Stimulated activated effector memory CD8-positive, alpha-beta T cell treated with anti-CD3 and anti-CD28 coated beads, Interleukin-12 subunit alpha, Interleukin-12 subunit beta, amount 100 ng/mL, for 72 hours (primary cell): Measurements from ENCODE around the gene MRTFA.
"Not testable (repeated sequence)": the region's sequence is repeated elsewhere in the genome, so short reads cannot be mapped to it uniquely, and the experiment has no call there.

Experiments
- ATAC-seq: fragments of 150-1000 bp; cut with Tn5 transposase; 2 replicates; pipeline ENCODE4 v1.10.0; 2021
- DNase-seq, 2 donors: peaks; one replicate each; pipeline ENCODE4 v3.0.0; 2021 to 2022; ENCODE audit warnings: low spot score in 2 of 2
- H3K27ac Mint-ChIP-seq: one replicate; pipeline ENCODE4 v1.8.0; 2022; ENCODE audit warnings: mild to moderate bottlenecking, mixed read lengths
- H3K36me3 Mint-ChIP-seq: one replicate; pipeline ENCODE4 v1.8.0; 2022; ENCODE audit warnings: mild to moderate bottlenecking, mixed read lengths
- H3K4me1 Mint-ChIP-seq: one replicate; pipeline ENCODE4 v1.8.0; 2022; ENCODE audit warnings: mixed read lengths
- H3K4me3 Mint-ChIP-seq: one replicate; pipeline ENCODE4 v1.8.0; 2022; ENCODE audit warnings: mild to moderate bottlenecking, mixed read lengths
- H3K9me3 Mint-ChIP-seq: one replicate; pipeline ENCODE4 v1.8.0; 2022; ENCODE audit warnings: mixed read lengths

MRTFA gene

DNA sequence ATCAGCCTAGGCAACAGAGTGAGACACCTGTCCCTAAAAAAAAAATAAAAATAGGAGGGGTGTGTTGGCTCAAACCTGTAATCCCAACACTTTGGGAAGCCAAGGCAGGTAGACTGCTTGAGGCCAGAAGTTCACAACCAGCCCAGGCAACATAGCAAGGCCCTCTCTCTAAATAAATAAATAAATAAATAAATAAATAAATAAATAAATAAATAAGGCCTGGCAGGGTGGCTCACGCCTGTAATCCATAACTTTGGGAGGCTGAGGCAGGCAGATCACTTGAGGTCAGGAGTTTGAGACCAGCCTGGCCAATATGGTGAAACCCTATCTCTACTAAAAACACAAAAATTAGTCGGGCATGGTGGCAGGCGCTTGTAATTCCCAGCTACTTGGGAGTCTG is 11.2 kb downstream of the MRTFA start:
- H3K36me3 Mint-ChIP-seq, DNase-seq, H3K9me3 Mint-ChIP-seq, H3K4me3 Mint-ChIP-seq, H3K27ac Mint-ChIP-seq, ATAC-seq: not testable (repeated sequence)
- peaks cover 47% of the 10 kb centered on the region for H3K4me1 Mint-ChIP-seq

DNA sequence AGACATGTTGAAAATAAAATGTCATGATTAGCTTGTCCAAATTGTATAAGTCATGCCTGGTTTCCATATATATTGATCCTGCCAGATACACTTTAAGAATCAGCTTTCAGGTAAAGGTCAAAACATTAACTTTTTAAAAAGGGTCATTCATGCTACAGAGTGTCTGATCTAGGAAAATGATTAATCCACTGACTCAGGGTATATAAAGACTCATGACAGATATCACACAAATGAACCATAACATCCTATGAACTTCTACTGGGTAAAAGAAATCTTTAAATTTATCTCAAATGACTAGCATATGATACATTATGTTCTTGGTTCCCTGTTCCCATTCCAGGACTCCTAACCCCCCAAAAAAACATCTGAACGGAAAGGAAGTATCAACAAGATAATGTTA is 11.7 kb downstream of the MRTFA start:
- no peaks in the 10 kb centered on the region for H3K36me3 Mint-ChIP-seq
- H3K9me3 Mint-ChIP-seq, result peaks cover 6% of the 10 kb centered on the region
- DNase-seq (no peak), ATAC-seq (peak; percentile 62)
- peaks cover 47% of the 10 kb centered on the region for H3K4me1 Mint-ChIP-seq
- no peak overlapping the region for H3K27ac Mint-ChIP-seq
- no peak overlapping the region for H3K4me3 Mint-ChIP-seq

DNA sequence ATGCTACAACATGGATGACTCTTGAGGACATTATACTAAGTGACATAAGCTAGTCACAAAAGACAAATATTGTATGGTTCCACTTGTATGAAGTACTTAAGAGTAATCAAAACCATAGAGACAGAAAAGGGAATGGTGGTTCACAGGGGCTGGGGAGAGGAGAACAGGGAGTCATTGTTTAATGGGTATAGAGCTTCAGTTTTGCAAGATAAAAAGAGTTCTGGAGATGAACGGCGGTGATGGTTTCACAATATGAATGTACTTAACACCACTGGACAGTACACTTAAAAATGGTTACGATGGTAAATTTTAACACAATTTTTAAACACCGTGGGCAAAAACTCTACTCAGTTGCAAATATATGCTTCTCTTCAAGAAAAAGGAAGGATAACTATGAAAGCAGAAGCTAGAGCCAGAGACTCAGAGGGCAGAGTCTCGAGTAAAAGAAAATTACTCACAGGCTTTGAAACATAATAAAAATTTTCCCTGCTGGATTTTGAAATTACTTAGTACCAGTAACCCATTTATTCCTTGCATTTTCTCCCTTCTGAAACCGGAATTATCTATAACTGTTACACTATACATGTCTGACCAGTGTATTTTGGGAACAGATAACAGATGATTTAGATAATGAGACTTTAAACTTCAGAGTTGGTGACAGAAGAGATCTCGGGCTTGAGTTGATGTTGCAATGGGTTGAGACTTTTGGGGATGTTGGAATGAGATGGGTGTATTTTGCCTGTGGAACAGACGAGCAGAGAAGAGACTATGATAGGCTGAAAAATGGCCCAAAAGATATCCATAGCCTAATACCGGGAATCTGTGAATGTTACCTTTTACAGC is 15.0 kb downstream of the MRTFA start:
- H3K4me1 Mint-ChIP-seq, result peaks cover 28% of the 10 kb centered on the region
- no peak overlapping the region for H3K27ac Mint-ChIP-seq
- H3K9me3 Mint-ChIP-seq, result peaks cover 6% of the 10 kb centered on the region
- DNase-seq (no peak), ATAC-seq (no peak)
- no peaks in the 10 kb centered on the region for H3K36me3 Mint-ChIP-seq
- H3K4me3 Mint-ChIP-seq, result no peak overlapping the region

DNA sequence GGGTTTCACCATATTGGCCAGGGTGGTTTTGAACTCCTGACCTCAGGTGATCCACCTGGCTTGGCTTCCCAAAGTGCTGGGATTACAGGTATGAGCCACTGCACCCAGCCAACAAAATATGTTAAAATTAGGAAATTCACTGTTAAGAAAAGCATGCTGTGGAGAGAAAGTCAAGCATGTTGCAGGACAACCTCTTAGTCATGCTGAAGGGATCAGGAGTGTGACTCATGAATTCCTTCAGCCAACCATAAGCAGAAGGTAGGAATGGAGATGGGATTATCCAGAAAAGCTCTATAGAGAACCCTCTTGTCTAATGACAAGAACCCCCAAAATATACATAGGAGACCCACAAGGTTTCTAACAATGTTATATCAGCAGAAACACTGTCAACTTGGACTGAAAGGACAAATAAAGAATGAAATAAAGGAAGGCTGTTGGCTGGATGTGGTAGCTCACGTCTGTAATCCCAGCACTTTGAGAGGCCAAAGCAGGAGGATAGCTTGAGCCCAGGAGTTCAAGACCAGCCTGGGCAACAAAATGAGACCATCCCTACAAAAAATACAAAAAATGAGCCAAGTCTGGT is 16.0 kb downstream of the MRTFA start:
- Mint-ChIP-seq H3K36me3 (no peaks in the 10 kb centered on the region), H3K4me3 (no peak overlapping the region), H3K9me3 (peaks cover 6% of the 10 kb centered on the region), H3K4me1 (peaks cover 30% of the 10 kb centered on the region), H3K27ac (no peak overlapping the region)
- no peak for DNase-seq
- no peak for ATAC-seq

DNA sequence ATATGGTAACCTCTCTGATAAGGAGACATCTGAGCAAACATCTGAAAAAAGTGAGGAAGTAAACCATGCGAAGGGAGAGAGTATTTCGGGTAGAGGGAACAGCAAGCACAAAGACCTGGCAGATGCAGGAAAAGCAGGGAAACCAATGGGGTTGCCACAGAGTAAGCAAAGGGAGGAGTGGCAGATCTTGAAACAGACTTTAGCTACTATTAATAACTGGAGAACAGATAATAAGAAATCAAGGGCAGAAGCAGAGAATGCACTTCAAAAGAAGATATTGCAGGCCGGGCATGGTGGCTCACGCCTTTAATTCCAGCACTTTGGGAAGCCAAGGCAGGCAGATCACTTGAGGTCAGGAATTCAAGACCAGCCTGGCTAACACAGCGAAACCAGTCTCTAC is 18.1 kb downstream of the MRTFA start:
- H3K9me3 Mint-ChIP-seq, result peaks cover 6% of the 10 kb centered on the region
- H3K4me1 Mint-ChIP-seq, result peaks cover 30% of the 10 kb centered on the region
- no peaks in the 10 kb centered on the region for H3K36me3 Mint-ChIP-seq
- H3K4me3 Mint-ChIP-seq, result no peak overlapping the region
- DNase-seq (no peak), ATAC-seq (no peak)
- H3K27ac Mint-ChIP-seq, result no peak overlapping the region

DNA sequence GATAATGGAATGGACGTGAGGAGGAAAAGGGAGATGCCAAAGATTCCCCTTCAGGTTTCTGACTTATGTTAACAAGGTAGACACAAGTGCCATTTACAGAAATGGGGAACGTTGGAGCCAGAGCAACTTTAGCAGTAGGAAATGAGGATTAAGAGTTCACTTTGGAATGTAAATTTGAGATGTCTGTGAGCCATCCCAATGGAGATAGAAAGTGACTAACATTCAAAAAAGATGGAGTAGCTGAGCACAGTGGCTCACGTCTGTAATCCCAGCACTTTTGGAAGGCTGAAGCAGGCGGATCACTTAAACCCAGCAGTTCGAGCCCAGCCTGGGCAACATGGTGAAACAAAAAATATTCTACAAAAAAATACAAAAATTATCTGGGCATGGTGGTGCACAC is 19.9 kb downstream of the MRTFA start:
- peaks cover 41% of the 10 kb centered on the region for H3K4me1 Mint-ChIP-seq
- H3K36me3 Mint-ChIP-seq, result no peaks in the 10 kb centered on the region
- H3K4me3 Mint-ChIP-seq, result no peak overlapping the region
- peaks cover 3% of the 10 kb centered on the region for H3K9me3 Mint-ChIP-seq
- DNase-seq (no peak), ATAC-seq (no peak)
- H3K27ac Mint-ChIP-seq, result no peak overlapping the region

DNA sequence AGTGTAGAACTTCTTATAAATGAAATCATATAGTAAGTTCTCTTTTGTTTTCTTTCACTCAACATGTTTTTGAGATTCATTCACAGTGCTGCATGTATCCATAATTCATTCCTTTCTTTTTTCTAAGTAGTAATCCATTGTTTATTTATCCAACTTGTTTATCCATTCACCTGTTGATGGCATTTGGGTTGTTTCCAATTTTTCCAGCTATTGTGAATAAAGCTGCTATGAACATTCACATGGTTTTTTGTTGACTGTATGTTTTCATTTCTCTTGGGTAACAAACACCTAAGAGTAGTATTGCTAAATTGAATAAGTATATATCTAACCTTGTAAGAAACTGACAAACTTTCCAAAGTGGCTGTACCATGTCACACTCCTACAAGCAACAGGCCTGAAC is 23.5 kb downstream of the MRTFA start:
- Mint-ChIP-seq H3K4me1 (peaks cover 42% of the 10 kb centered on the region), H3K9me3 (no peaks in the 10 kb centered on the region), H3K36me3 (no peaks in the 10 kb centered on the region), H3K27ac (no peak overlapping the region), H3K4me3 (no peak overlapping the region)
- ATAC-seq (no peak), DNase-seq (no peak)

DNA sequence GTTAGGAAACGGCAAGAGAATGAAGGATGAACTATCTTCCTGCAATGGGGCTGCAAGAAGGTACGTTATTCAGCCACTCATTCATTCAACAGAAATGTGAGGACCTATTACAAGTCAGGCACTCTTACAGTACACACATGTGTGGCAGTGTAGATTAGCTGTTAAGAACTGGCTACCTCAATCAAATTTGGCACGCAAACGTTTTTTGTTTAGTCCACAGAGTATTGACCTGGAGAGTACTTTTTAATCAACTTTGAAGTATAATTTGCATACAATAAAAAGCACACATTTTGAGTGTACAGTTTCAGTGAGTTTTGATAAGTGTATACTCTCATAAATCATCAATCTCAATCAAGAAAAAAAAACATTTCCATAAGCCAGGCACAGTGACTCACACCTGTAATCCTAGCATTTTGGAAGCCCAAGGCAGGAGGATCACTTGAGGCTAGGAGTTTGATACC is 24.2 kb downstream of the MRTFA start:
- H3K36me3 Mint-ChIP-seq, result no peaks in the 10 kb centered on the region
- H3K27ac Mint-ChIP-seq, result no peak overlapping the region
- no peak for DNase-seq
- H3K9me3 Mint-ChIP-seq, result no peaks in the 10 kb centered on the region
- peaks cover 42% of the 10 kb centered on the region for H3K4me1 Mint-ChIP-seq
- H3K4me3 Mint-ChIP-seq, result no peak overlapping the region
- ATAC-seq, result no peak

DNA sequence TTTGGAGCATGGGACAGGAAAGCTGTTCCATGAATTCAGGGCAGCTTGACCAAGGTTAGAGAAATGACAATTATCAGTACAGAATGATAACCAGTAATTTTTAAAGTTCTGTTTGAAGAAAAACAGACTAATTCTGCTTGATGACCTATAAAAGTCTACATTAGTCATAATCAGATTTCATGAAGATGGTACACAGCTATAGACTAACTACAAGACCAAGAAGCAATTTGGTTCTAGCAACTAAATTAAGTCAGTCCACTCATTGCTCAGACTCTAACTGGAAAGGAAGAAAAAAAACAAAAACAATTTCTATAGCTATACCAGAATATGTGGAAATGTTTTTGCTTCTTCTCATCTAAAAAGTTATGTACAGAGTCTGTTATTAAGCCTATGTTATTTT is 24.9 kb downstream of the MRTFA start:
- Mint-ChIP-seq H3K36me3 (no peaks in the 10 kb centered on the region), H3K9me3 (no peaks in the 10 kb centered on the region), H3K4me3 (no peak overlapping the region), H3K27ac (no peak overlapping the region), H3K4me1 (peaks cover 41% of the 10 kb centered on the region)
- ATAC-seq, result peak; percentile 76
- DNase-seq, result no peak

DNA sequence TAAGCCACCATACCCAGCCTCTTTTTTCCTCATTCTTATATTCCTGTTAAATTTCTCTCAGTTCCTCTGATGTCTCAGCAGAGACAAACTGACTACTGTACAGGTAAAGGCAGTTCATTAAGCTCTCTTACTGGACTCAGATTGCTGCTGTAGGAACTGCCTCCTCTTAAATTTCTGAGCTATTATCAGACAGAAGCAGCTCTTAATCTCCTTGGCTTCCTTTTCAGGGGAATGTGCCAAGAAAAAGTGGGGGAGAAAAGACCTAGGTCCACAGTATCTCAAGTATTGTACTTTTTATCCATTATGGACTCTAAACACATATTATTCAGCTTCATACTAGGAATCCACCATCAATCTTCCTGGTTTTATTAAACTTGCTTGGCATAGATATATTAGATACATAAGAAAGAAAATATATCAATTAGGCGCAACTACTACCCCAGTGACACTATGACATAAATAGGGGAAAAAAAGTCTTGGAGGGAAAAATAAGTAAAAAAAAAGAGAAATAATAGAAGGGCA is 26.1 kb downstream of the MRTFA start:
- H3K4me3 Mint-ChIP-seq, result no peak overlapping the region
- H3K4me1 Mint-ChIP-seq, result peaks cover 44% of the 10 kb centered on the region
- no peak overlapping the region for H3K27ac Mint-ChIP-seq
- H3K36me3 Mint-ChIP-seq, result no peaks in the 10 kb centered on the region
- ATAC-seq (no peak), DNase-seq (no peak)
- no peaks in the 10 kb centered on the region for H3K9me3 Mint-ChIP-seq

DNA sequence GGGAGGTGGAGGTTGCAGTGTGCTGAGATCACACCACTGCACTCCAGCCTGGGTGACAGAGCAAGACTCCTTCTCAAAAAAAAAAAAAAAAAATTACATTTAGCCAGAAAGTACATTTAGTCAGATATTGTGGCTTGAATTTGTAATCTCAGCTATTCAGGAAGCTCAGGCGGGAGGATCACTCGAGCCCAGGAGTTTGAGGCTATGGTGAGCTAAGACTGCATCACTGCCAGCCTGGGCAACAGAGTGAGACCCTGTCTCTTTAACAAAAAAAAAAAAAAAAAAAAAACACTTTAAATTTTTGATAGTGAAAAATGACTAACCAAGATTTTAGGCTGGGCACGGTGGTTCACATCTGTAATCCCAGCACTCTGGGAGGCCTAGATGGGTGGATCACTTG is 27.3 kb downstream of the MRTFA start:
- H3K4me1 Mint-ChIP-seq, result peaks cover 53% of the 10 kb centered on the region
- H3K4me3 Mint-ChIP-seq, result no peak overlapping the region
- ATAC-seq, result no peak
- H3K27ac Mint-ChIP-seq, result no peak overlapping the region
- no peaks in the 10 kb centered on the region for H3K36me3 Mint-ChIP-seq
- no peaks in the 10 kb centered on the region for H3K9me3 Mint-ChIP-seq
- DNase-seq, result no peak

DNA sequence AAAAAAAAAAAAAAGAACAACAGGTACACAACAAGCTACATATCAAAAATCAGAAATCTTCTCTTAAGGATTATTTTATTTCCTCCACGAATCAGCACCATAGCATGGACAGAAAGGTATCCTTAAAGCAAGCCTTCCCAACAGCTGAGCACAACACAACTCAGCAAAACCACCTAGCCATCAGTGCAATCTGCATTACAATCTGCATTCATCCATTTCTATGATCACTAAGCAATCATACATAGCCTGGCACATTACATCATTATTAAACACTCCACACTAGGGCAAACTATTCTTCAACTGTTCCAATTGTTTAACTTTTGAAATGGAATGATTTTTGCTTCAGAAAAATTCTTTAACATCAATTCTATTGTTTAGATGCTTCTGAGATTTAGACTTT is 29.0 kb downstream of the MRTFA start:
- DNase-seq (no peak), ATAC-seq (no peak)
- no peak overlapping the region for H3K27ac Mint-ChIP-seq
- H3K9me3 Mint-ChIP-seq, result no peaks in the 10 kb centered on the region
- H3K4me3 Mint-ChIP-seq, result no peak overlapping the region
- peaks cover 56% of the 10 kb centered on the region for H3K4me1 Mint-ChIP-seq
- H3K36me3 Mint-ChIP-seq, result no peaks in the 10 kb centered on the region

DNA sequence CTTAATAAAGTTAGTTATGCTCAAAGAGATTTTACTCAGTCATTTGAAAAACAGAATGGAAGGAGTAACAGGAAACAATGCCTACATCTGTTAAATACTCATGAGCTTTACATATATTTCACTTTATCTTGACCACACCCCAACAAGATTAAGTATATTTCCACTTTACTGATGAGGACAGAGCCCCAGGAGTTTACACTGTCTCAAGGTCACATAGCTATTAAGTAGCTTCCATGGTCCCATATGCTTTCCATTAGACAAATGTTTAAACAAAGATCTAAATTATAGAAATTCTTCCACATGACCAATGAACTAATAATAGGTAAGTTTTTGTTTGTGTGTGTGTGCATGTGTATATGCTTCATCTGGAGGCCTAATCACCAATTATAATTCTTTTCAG is 30.2 kb downstream of the MRTFA start:
- H3K4me1 Mint-ChIP-seq, result peaks cover 53% of the 10 kb centered on the region
- no peaks in the 10 kb centered on the region for H3K9me3 Mint-ChIP-seq
- no peaks in the 10 kb centered on the region for H3K36me3 Mint-ChIP-seq
- H3K4me3 Mint-ChIP-seq, result no peak overlapping the region
- H3K27ac Mint-ChIP-seq, result no peak overlapping the region
- DNase-seq, result no peak
- ATAC-seq, result no peak

DNA sequence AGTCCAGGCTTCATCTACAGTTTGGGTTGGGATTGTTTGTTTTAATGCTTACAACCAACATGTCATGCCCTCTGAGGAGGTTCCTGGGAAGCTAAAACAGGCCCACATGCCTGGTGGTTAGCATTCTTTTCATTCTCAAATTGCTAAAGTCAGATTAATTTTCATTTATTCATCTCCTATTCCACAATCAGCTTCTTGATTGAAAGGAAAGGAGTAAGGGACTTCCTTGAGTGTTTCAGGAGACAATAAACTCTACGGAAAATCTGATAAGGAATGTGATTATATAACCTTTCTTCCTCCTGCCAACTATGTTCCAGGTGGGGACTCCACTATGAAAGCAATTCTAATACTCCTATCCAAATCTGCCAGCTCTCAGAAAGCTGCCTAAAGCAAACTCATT is 30.8 kb downstream of the MRTFA start:
- ATAC-seq, result no peak
- no peaks in the 10 kb centered on the region for H3K36me3 Mint-ChIP-seq
- no peaks in the 10 kb centered on the region for H3K9me3 Mint-ChIP-seq
- H3K4me1 Mint-ChIP-seq, result peaks cover 53% of the 10 kb centered on the region
- no peak for DNase-seq
- no peak overlapping the region for H3K27ac Mint-ChIP-seq
- H3K4me3 Mint-ChIP-seq, result no peak overlapping the region

DNA sequence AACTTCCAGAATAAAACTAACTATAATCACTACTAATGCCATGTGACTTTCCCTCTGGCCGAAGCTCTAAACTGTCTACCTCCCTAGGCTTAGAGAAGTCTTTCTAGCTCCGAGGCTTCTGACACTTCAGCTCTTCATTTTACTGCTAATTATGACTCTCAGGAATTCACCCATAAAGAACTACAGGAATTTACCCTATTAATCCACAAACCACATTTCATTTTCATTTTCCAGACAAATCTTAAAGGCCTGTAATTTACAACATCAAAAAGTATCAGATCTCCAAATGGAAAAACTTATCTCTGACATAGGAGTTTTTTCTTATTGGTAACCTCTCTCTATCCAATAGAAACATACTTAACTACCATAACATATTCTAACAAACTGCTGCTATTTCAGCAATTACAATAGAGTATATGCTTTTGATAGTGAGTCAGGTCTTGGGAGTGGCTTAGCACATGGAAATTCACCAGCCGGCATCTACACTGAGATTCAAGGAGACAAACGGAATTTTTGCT is 33.4 kb downstream of the MRTFA start:
- H3K4me3 Mint-ChIP-seq, result no peak overlapping the region

DNA sequence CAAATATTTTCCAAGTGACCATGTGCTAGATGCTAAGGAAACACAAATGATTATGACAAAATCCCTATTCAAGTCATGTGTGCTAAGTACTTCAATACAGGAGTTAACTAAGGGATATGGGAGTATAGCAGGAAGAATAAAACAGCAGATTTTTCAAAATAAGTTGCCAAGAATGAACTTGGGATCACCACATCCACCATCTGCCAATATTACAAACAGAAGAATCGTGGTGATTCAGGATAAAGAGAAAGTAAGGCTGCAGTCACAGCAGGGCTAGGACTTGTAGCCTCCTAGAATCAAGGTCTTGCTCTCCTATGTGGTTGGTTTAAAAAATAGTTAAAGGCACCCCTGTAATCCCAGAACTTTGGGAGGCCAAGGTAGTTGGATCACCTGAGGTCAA is 34.3 kb downstream of the MRTFA start:
- Mint-ChIP-seq H3K9me3 (no peaks in the 10 kb centered on the region), H3K4me3 (no peak overlapping the region), H3K27ac (no peak overlapping the region), H3K36me3 (no peaks in the 10 kb centered on the region), H3K4me1 (peaks cover 58% of the 10 kb centered on the region)
- DNase-seq (no peak), ATAC-seq (no peak)

More for the DNA sequence above, 33.4 kb downstream of the MRTFA start:
- Mint-ChIP-seq H3K4me1 (peaks cover 58% of the 10 kb centered on the region), H3K27ac (peak overlapping the region; percentile 12), H3K9me3 (no peaks in the 10 kb centered on the region), H3K36me3 (no peaks in the 10 kb centered on the region)
- ATAC-seq (no peak), DNase-seq (no peak)
